HG03558 (cell line): ENCODE measurements around the gene EFNA3.

Experiments used
- ATAC-seq: cut with Tn5 transposase; IDR thresholded peaks from one replicate; pipeline ENCODE4 v1.9.1; 2021; ENCODE audit warnings: moderate number of reproducible peaks; ENCODE audit not compliant: unreplicated experiment; ENCODE audit errors: extremely low read depth

The EFNA3 gene

GRCh38 chr1:155128755-155129473 is 50.3 kb downstream of the EFNA3 start:
- ATAC-seq, result no peak

GRCh38 chr1:155130272-155131006 is 51.8 kb downstream of the EFNA3 start:
- no peak for ATAC-seq

- ATAC-seq, result no peak
Measured at GRCh38 chr1:155131285-155131684, 52.6 kb downstream of the EFNA3 start.

GRCh38 chr1:155131856-155132255 is 53.2 kb downstream of the EFNA3 start:
- ATAC-seq, result no peak

GRCh38 chr1:155133799-155134281 is 55.2 kb downstream of the EFNA3 start:
- no peak for ATAC-seq

GRCh38 chr1:155134322-155134721 is 55.7 kb downstream of the EFNA3 start:
- ATAC-seq, result no peak

- no peak for ATAC-seq
Measured at GRCh38 chr1:155134880-155135414, 56.3 kb downstream of the EFNA3 start.

- ATAC-seq, result peak; percentile 39
Measured at GRCh38 chr1:155135415-155136028, 56.9 kb downstream of the EFNA3 start, which contains the start of gene SLC50A1. SLC50A1 (plus strand) TSS chr1:155135852; CDS start chr1:155135912, 60 bp downstream.

GRCh38 chr1:155136748-155137147 is 58.1 kb downstream of the EFNA3 start:
- no peak for ATAC-seq
